Gastrocnemius medialis (tissue), 4 donors: ENCODE measurements around the gene PRX. TPM values are rescaled to one million over a fixed set of nuclear protein-coding genes. Genes with fewer than 3 reads are reported as not detected.

Experiments
- ATAC-seq, 2 donors: fragments of 150-250 bp; one replicate each; pipeline ENCODE4 v1.9.1; 2016
- DNase-seq, 2 donors: peaks; one replicate each; pipeline ENCODE4 v3.0.0-alpha.2; 2019
- H3K27ac ChIP-seq, 4 donors: fragments of 200-600 bp; sonication (generic); 1 replicate in 1 of 4; 2 replicates in 3 of 4; pipeline ENCODE4 v1.5.1; 2016 to 2018; ENCODE audit warnings: mild to moderate bottlenecking in 2 of 4, moderate library complexity in 1 of 4
- H3K27me3 ChIP-seq, 3 donors: fragments of 200-600 bp; sonication (generic) in 2 of 3; 1 replicate in 1 of 3; 2 replicates in 2 of 3; pipeline versions ENCODE4 v1.5.1 to v1.6.0; 2016 to 2019; ENCODE audit warnings: mild to moderate bottlenecking in 1 of 3, moderate library complexity in 1 of 3
- H3K36me3 ChIP-seq, 2 donors: fragments of 200-600 bp; sonication (generic) in 1 of 2; one replicate each; pipeline ENCODE4 v1.5.1; 2017 to 2018
- H3K4me1 ChIP-seq, 2 donors: fragments of 200-600 bp; sonication (generic) in 1 of 2; one replicate each; pipeline ENCODE4 v1.5.1; 2016 to 2017; ENCODE audit warnings: mild to moderate bottlenecking in 2 of 2
- H3K4me3 ChIP-seq, 4 donors: fragments of 200-600 bp; sonication (generic) in 3 of 4; 1 replicate in 1 of 4; 2 replicates in 3 of 4; pipeline ENCODE4 v1.5.1; 2016 to 2019; ENCODE audit warnings: mild to moderate bottlenecking in 2 of 4
- H3K9me3 ChIP-seq, 3 donors: fragments of 200-600 bp; sonication (generic) in 2 of 3; 1 replicate in 1 of 3; 2 replicates in 2 of 3; pipeline ENCODE4 v1.5.1; 2016 to 2019
- CTCF ChIP-seq, 5 experiments: fragments of 450-650 bp in 3 of 5; fragments of 200-600 bp in 2 of 5; sonication (generic) in 2 of 5; IDR thresholded peaks in 4 of 5; conservative IDR thresholded peaks in 1 of 5; 1 replicate in 4 of 5; 2 replicates in 1 of 5; pipeline ENCODE4 v1.5.1; 2016 to 2019; ENCODE audit warnings: antibody characterized with exemption in 5 of 5, mild to moderate bottlenecking in 3 of 5, moderate library complexity in 3 of 5
- POLR2A ChIP-seq, 2 donors: fragments of 450-650 bp; IDR thresholded peaks; one replicate each; pipeline ENCODE4 v1.6.1; 2017; ENCODE audit warnings: antibody characterized with exemption in 2 of 2, mild to moderate bottlenecking in 2 of 2, moderate library complexity in 2 of 2
- in situ Hi-C, 4 donors: fragments of 200-750 bp; cut with MboI; loops; one replicate each; pipeline versions ENCODE4 v1.15.0 to v1.8.0; 2017; ENCODE audit warnings: low sequenced_read_pairs in 4 of 4
- intact Hi-C: fragments of 100-400 bp; cut with DNase I; formaldehyde crosslinking; loops from one replicate; pipeline ENCODE4 v1.15.1; 2023; ENCODE audit warnings: low total_unique reads
- total RNA-seq, 4 donors: library from RNA; depleted of rRNA; stranded (reverse); fragments of >200 nt; gene quantifications; one replicate each; pipeline versions ENCODE4 v1.1.0 to v1.2.3, GENCODE V29; 2016

The PRX gene
- total RNA-seq, 4 donors from 2014 or later = 2.4 to 4.2 (median 3.2) TPM

DNA sequence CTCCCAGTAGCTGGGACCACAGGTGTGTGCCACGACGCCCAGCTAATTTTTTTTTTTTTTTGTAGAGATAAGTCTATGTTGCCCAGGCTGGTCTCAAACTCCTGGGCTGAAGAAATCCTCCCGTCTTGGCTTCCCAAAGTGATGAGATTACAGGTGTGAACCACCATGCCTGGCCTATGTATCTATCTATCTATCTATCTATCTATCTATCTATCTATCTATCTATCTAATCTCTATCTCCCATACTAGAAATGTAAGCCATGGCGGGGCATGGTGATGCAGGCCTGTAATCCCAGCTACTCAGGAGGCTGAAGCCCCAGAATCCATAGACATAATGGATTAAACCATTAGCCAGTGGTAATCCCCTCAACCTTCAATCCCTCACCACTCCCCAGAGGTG, 37.5 kb upstream of the PRX start:
- DNase-seq (no peak), ATAC-seq (no peak)
- in situ Hi-C loops = no loop called here
- Histone ChIP-seq H3K36me3 (peaks cover 0 to 33% of the 10 kb centered on the region in 2 donors), H3K9me3 (no peaks in the 10 kb centered on the region), H3K27me3 (no peaks in the 10 kb centered on the region), H3K4me1 (no peaks in the 10 kb centered on the region), H3K27ac (no peak overlapping the region), H3K4me3 (no peak overlapping the region)
- intact Hi-C loops = no loop called here
- TF ChIP-seq CTCF (IDR thresholded peaks at IDR 0.05 in 4 of 5, conservative IDR thresholded peaks at IDR 0.05 in 1 of 5) (no peak), POLR2A (IDR thresholded peaks at IDR 0.05) (no peak)

GRCh38 chr19:40449506-40449905, 36.3 kb upstream of the PRX start:
- DNase-seq (no peak), ATAC-seq (no peak)
- H3K4me3 ChIP-seq = no peak overlapping the region
- H3K9me3 ChIP-seq = no peaks in the 10 kb centered on the region
- TF ChIP-seq CTCF (IDR thresholded peaks at IDR 0.05 in 4 of 5, conservative IDR thresholded peaks at IDR 0.05 in 1 of 5) = no peak
- TF ChIP-seq POLR2A (IDR thresholded peaks at IDR 0.05) = no peak
- no peaks in the 10 kb centered on the region for H3K27me3 ChIP-seq
- H3K27ac ChIP-seq = no peak overlapping the region
- intact Hi-C loops (loop anchor here (10.0 kb wide), 1 partner anchor 265 kb away; the partner anchor contains the start of genes COQ8B and ITPKC), in situ Hi-C loops (no loop called here)
- H3K36me3 ChIP-seq = peaks cover 0 to 22% of the 10 kb centered on the region in 2 donors
- peaks cover 0 to 4% of the 10 kb centered on the region in 2 donors for H3K4me1 ChIP-seq

- Histone ChIP-seq H3K9me3 (no peaks in the 10 kb centered on the region), H3K27me3 (no peaks in the 10 kb centered on the region), H3K4me3 (no peak overlapping the region), H3K36me3 (peaks cover 0 to 26% of the 10 kb centered on the region in 2 donors), H3K4me1 (peaks cover 14 to 19% of the 10 kb centered on the region in 2 donors), H3K27ac (peak overlapping the region in 1 of 4 donors; percentile 28)
- TF ChIP-seq POLR2A (IDR thresholded peaks at IDR 0.05) (no peak), CTCF (IDR thresholded peaks at IDR 0.05 in 4 of 5, conservative IDR thresholded peaks at IDR 0.05 in 1 of 5) (no peak)
- intact Hi-C loops (loop anchor here (10.0 kb wide), 1 partner anchor 268 kb away; the partner anchor contains the start of genes COQ8B and ITPKC), in situ Hi-C loops (no loop called here)
- no peak for DNase-seq
- no peak for ATAC-seq
Observed at GRCh38 chr19:40446263-40446784, 33.1 kb upstream of the PRX start.

DNA sequence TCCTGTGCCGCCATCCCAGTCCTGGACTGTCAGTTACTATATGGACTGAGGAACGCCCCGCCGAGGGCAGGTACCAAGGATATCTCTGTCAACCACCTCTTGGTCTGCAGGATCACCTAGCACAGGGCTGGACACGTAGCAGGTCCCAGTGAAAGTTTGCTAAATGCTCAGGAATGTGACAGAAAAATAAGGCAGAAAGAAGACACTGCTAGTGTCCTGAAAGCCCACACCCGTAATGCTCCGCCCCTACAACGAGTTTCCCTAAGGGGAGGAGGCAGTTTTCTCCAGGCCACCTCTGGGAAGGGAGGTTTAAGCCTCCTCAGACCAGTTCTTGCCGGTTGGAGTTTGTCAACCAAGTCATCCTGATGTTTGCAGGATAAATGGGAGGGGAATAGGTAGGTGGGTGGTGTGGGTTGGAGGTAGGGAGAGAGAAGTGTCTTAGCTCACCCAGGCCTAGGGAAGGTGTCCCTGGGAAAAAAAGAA, 32.6 kb upstream of the PRX start:
- intact Hi-C loops = loop anchor here (10.0 kb wide), 1 partner anchor 269 kb away; the partner anchor contains the start of genes COQ8B and ITPKC
- Histone ChIP-seq H3K9me3 (no peaks in the 10 kb centered on the region), H3K4me1 (peaks cover 15 to 24% of the 10 kb centered on the region in 2 donors), H3K27ac (peak overlapping the region in 1 of 4 donors; percentile 28), H3K36me3 (peaks cover 0 to 26% of the 10 kb centered on the region in 2 donors), H3K4me3 (no peak overlapping the region), H3K27me3 (no peaks in the 10 kb centered on the region)
- ATAC-seq (no peak), DNase-seq (no peak)
- no peak for TF ChIP-seq CTCF (IDR thresholded peaks at IDR 0.05 in 4 of 5, conservative IDR thresholded peaks at IDR 0.05 in 1 of 5)
- in situ Hi-C loops = no loop called here
